D721Med (cell line): ENCODE measurements around the gene NEDD4L.
A peak's percentile ranks its signal among the peaks of the same experiment; 100 is the strongest.

Experiments
- DNase-seq: peaks from one replicate; pipeline ENCODE4 v3.0.0; 2011; ENCODE audit warnings: low spot score; ENCODE audit not compliant: insufficient read length
- FAIRE-seq: peaks from 2 replicates; lab custom pipeline; 2011; peaks lifted over from hg19 to GRCh38; lab: Jason Lieb, UNC
- TF ChIP-seq, protein P1 (sequence below): IDR thresholded peaks from 2 replicates; pipeline ENCODE4 v1.5.1; 2012; ENCODE audit warnings: mild to moderate bottlenecking, control low read depth; ENCODE audit not compliant: insufficient read depth; ENCODE audit errors: missing control alignments

NEDD4L gene

GRCh38 chr18:58381676-58382411, 337.8 kb downstream of the NEDD4L start:
- TF ChIP-seq, protein P1, sequence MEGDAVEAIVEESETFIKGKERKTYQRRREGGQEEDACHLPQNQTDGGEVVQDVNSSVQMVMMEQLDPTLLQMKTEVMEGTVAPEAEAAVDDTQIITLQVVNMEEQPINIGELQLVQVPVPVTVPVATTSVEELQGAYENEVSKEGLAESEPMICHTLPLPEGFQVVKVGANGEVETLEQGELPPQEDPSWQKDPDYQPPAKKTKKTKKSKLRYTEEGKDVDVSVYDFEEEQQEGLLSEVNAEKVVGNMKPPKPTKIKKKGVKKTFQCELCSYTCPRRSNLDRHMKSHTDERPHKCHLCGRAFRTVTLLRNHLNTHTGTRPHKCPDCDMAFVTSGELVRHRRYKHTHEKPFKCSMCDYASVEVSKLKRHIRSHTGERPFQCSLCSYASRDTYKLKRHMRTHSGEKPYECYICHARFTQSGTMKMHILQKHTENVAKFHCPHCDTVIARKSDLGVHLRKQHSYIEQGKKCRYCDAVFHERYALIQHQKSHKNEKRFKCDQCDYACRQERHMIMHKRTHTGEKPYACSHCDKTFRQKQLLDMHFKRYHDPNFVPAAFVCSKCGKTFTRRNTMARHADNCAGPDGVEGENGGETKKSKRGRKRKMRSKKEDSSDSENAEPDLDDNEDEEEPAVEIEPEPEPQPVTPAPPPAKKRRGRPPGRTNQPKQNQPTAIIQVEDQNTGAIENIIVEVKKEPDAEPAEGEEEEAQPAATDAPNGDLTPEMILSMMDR, result no peak
- DNase-seq, result no peak
- peak; percentile 85 for FAIRE-seq

- FAIRE-seq (no peak), DNase-seq (no peak)
- TF ChIP-seq, protein P1, result no peak
Measured at GRCh38 chr18:58382446-58382845, 338.4 kb downstream of the NEDD4L start.

DNA sequence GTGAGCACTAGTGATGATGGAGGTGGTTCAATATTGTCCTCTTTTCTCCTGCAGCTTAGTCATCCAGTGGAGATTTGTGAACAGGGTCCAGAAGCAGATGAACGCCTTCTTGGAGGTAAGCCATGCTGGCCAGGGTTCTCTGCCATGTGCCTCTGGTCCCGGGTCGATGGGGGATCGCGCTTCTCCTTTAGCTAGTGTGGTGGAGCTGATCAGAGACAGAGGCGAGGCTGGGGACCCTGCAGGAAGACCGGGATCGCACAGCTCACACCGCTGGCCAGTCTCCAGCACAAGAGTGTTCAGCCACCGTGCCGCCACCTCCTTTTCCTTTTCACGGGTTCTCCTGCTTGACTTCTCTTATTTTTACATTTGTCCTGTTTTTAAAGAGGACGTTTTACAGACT, 341.4 kb downstream of the NEDD4L start:
- TF ChIP-seq, protein P1, result no peak
- FAIRE-seq (no peak), DNase-seq (no peak)

GRCh38 chr18:58386780-58387179, 342.8 kb downstream of the NEDD4L start:
- TF ChIP-seq, protein P1, result no peak
- DNase-seq, result no peak
- no peak for FAIRE-seq

- DNase-seq, result no peak
- FAIRE-seq, result no peak
- TF ChIP-seq, protein P1, result no peak
Measured at GRCh38 chr18:58387716-58388115, 343.7 kb downstream of the NEDD4L start.

GRCh38 chr18:58388736-58389135, 344.7 kb downstream of the NEDD4L start:
- DNase-seq (no peak), FAIRE-seq (peak; percentile 79)
- TF ChIP-seq, protein P1, result no peak

- no peak for DNase-seq
- FAIRE-seq, result no peak
- TF ChIP-seq, protein P1, result no peak
Measured at GRCh38 chr18:58389745-58390144, 345.7 kb downstream of the NEDD4L start.
